ENCODE data around the gene PTPRD. TPM values are rescaled to one million over a fixed set of nuclear protein-coding genes. Genes with fewer than 3 reads are reported as not detected.

Gene PTPRD
- total RNA-seq, 1 donor from 2014 or later, result 15.6 TPM

DNA sequence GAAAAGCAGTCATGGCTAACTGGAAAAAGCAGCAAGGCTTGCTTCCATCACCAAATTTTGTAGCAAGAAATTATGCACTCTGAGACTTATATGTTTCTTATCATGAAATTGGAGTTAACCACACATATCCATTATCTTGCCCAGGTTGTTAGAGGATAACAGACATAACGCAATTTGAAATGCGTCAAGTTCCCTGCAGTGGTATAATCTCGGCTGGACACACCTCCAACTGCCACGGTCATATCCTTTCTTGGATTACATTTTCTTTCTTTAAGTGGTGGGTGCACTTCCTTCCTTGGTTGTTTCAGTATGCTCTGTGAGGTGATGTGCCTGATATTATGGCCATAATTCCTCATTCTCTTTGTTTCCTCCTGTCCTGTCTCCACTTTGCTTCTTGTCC lies 2118.2 kb downstream of the PTPRD start:
- H3K27ac ChIP-seq (replicated peaks), result no peak overlapping the region
- intact Hi-C loops (cut with micrococcal nuclease), result no loop called here
- no peaks in the 10 kb centered on the region for H3K27me3 ChIP-seq (ENCODE audit: low read depth)
- TF ChIP-seq, protein P1, sequence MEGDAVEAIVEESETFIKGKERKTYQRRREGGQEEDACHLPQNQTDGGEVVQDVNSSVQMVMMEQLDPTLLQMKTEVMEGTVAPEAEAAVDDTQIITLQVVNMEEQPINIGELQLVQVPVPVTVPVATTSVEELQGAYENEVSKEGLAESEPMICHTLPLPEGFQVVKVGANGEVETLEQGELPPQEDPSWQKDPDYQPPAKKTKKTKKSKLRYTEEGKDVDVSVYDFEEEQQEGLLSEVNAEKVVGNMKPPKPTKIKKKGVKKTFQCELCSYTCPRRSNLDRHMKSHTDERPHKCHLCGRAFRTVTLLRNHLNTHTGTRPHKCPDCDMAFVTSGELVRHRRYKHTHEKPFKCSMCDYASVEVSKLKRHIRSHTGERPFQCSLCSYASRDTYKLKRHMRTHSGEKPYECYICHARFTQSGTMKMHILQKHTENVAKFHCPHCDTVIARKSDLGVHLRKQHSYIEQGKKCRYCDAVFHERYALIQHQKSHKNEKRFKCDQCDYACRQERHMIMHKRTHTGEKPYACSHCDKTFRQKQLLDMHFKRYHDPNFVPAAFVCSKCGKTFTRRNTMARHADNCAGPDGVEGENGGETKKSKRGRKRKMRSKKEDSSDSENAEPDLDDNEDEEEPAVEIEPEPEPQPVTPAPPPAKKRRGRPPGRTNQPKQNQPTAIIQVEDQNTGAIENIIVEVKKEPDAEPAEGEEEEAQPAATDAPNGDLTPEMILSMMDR (IDR thresholded peaks at IDR 0.05; ENCODE audit: borderline replicate concordance), result no peak
- H3K36me3 ChIP-seq, result no peaks in the 10 kb centered on the region
- DNase-seq, result no peak
- no peak overlapping the region for H3K4me3 ChIP-seq
- H3K4me1 ChIP-seq, result no peaks in the 10 kb centered on the region
- H3K9me3 ChIP-seq (replicated peaks), result no peaks in the 10 kb centered on the region

DNA sequence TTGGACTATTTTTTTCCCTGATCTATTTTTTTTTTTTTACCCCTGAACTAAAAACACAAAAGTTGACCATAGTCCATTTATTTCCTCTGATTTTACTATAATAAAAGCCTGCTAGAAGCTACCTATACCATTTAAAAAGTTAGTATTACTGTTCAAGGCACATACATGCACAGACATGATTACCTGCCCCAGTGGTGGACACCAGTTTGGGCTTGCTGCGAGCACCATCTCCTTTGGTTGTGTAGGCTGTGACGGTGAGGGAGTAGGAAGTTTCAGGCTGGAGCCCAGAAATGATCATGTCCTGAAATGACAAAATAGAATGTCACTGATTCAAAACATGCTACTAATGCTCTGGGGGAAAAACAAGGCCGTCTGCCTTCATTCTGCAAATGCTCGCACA lies 2120.1 kb downstream of the PTPRD start:
- no peaks in the 10 kb centered on the region for H3K27me3 ChIP-seq (ENCODE audit: low read depth)
- H3K36me3 ChIP-seq, result no peaks in the 10 kb centered on the region
- intact Hi-C loops (cut with micrococcal nuclease), result no loop called here
- no peaks in the 10 kb centered on the region for H3K9me3 ChIP-seq (replicated peaks)
- no peaks in the 10 kb centered on the region for H3K4me1 ChIP-seq
- H3K4me3 ChIP-seq, result no peak overlapping the region
- H3K27ac ChIP-seq (replicated peaks), result no peak overlapping the region
- DNase-seq, result no peak
- TF ChIP-seq, protein P1 (IDR thresholded peaks at IDR 0.05; ENCODE audit: borderline replicate concordance), result no peak

DNA sequence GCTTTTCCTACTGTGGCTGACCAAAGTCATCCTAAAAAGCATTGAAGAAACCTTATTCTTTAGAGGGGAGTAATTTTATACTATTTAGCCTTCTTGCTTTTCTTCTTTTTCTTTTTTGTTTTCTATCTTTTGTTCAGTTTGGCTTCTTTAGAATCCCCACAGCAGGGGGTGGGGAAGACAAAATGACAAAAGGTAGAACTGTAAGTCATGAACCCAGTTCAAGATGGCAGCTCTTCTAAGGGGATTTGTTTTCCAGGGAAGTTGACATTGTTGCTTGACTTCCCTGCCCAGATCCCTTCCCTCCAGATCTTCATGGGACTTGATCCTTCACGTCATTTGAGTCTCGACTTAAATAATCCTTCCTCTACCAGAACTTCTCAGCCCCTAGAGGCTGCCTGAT lies 2120.8 kb downstream of the PTPRD start:
- TF ChIP-seq, protein P1 (IDR thresholded peaks at IDR 0.05; ENCODE audit: borderline replicate concordance), result no peak
- Histone ChIP-seq H3K27me3 (ENCODE audit: low read depth) (no peaks in the 10 kb centered on the region), H3K4me3 (no peak overlapping the region), H3K9me3 (replicated peaks) (no peaks in the 10 kb centered on the region), H3K27ac (replicated peaks) (no peak overlapping the region), H3K36me3 (no peaks in the 10 kb centered on the region), H3K4me1 (no peaks in the 10 kb centered on the region)
- intact Hi-C loops (cut with micrococcal nuclease), result no loop called here
- no peak for DNase-seq

DNA sequence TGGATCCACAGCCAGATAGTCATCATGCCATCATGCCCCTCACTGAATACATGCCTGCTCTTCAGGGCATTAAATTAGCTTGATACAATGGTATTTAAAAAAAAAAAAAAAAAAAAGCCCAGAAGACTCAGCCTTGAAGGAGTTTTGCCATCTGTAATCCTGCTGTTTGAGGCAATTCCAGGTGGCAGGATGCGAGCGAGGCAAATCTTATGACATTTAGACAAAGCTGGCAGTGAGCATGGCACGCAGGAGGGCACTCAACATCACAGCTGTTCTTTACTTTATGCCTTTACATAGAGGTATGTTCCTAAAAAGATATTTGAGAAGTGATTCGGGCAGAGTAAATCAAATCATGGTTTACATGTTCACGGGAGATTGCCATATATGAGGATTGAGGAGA lies 2121.2 kb downstream of the PTPRD start:
- H3K9me3 ChIP-seq (replicated peaks), result no peaks in the 10 kb centered on the region
- TF ChIP-seq, protein P1 (IDR thresholded peaks at IDR 0.05; ENCODE audit: borderline replicate concordance), result no peak
- intact Hi-C loops (cut with micrococcal nuclease), result no loop called here
- H3K27me3 ChIP-seq (ENCODE audit: low read depth), result no peaks in the 10 kb centered on the region
- no peak for DNase-seq
- no peak overlapping the region for H3K4me3 ChIP-seq
- H3K36me3 ChIP-seq, result no peaks in the 10 kb centered on the region
- no peaks in the 10 kb centered on the region for H3K4me1 ChIP-seq
- H3K27ac ChIP-seq (replicated peaks), result no peak overlapping the region

DNA sequence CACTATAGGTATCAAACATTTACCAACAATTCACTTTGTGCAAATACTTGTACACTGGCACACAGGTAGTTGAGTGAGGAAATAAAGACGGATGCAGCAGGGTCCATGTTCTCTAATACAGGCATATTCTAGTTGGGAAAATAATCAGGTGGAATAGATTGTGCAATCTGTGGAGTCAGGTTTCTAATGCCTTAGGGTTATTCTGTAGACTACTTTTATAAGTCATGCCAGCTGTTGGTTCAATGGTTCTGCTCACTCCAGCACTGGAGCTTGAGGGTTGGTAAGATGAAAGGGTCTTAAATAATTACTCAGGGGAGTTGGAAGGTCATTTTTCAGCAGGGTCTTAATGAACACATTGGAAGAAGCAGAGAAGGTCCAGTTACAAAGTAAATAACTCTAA lies 2123.0 kb downstream of the PTPRD start:
- H3K36me3 ChIP-seq, result no peaks in the 10 kb centered on the region
- TF ChIP-seq, protein P1 (IDR thresholded peaks at IDR 0.05; ENCODE audit: borderline replicate concordance), result no peak
- H3K4me3 ChIP-seq, result no peak overlapping the region
- no peaks in the 10 kb centered on the region for H3K4me1 ChIP-seq
- intact Hi-C loops (cut with micrococcal nuclease), result loop anchor here (10.0 kb wide), 2 partner anchors 405 to 515 kb away; no protein-coding TSS in a partner anchor
- DNase-seq, result no peak
- H3K27ac ChIP-seq (replicated peaks), result no peak overlapping the region
- H3K9me3 ChIP-seq (replicated peaks), result no peaks in the 10 kb centered on the region
- no peaks in the 10 kb centered on the region for H3K27me3 ChIP-seq (ENCODE audit: low read depth)

DNA sequence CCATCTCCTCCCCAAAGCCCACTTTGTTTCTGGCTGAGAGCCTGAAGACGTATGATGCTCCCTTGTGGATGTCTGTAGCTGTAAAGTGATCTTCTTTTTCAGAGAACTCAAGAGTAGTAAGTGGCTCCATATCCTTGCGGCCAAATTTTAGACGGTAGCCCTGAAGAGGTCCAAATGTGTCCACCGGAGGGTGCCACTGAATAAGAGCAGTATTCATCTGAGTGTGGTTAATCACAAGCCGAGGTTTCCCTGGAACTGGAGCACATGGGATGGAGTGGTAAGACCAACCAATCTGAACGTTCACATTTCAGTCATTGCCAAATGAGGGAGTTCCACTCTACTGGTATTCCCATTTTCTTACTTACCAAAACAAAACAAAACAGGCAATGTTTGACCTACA lies 2126.7 kb downstream of the PTPRD start:
- Histone ChIP-seq H3K4me3 (no peak overlapping the region), H3K9me3 (replicated peaks) (no peaks in the 10 kb centered on the region), H3K27me3 (ENCODE audit: low read depth) (no peaks in the 10 kb centered on the region), H3K27ac (replicated peaks) (no peak overlapping the region), H3K4me1 (no peaks in the 10 kb centered on the region), H3K36me3 (no peaks in the 10 kb centered on the region)
- no peak for DNase-seq
- TF ChIP-seq, protein P1 (IDR thresholded peaks at IDR 0.05; ENCODE audit: borderline replicate concordance), result peak; percentile 62
- intact Hi-C loops (cut with micrococcal nuclease), result loop anchor here (10.0 kb wide), 2 partner anchors 409 to 519 kb away; no protein-coding TSS in a partner anchor
